HepG2 (cell line): ENCODE measurements around the gene CCL22. TPM values are rescaled to one million over a fixed set of nuclear protein-coding genes. Genes with fewer than 3 reads are reported as not detected.
A peak's percentile ranks its signal among the peaks of the same experiment; 100 is the strongest.

Source experiments
- BRCA1 ChIP-seq: sonication (generic); formaldehyde crosslinking; IDR thresholded peaks from 2 replicates; pipeline ENCODE4 v1.4.0; 2020; ENCODE audit warnings: missing genetic modification reagents
- FOXP1 ChIP-seq, 2 experiments: fragments of 450-650 bp in 1 of 2; IDR thresholded peaks; 2 replicates each; pipeline ENCODE4 v1.6.1; 2017 to 2018; ENCODE audit warnings: antibody characterized with exemption in 1 of 2
- GTF3A ChIP-seq: sonication (generic); formaldehyde crosslinking; conservative IDR thresholded peaks from 2 replicates; pipeline ENCODE4 v1.4.0; 2020; ENCODE audit warnings: mild to moderate bottlenecking, missing genetic modification reagents
- HDAC2 ChIP-seq: sonication (generic); formaldehyde crosslinking; IDR thresholded peaks from 2 replicates; pipeline ENCODE4 v1.4.0; 2020; ENCODE audit warnings: missing genetic modification reagents
- HDAC6 ChIP-seq: fragments of 200-600 bp; sonication (generic); IDR thresholded peaks from 2 replicates; pipeline ENCODE4 v1.7.0; 2017; ENCODE audit warnings: mild to moderate bottlenecking, antibody characterized with exemption, low read length, low read depth
- ISL2 ChIP-seq: sonication (generic); formaldehyde crosslinking; IDR thresholded peaks from 2 replicates; pipeline ENCODE4 v1.5.0; 2020; ENCODE audit warnings: missing genetic modification reagents
- MTA3 ChIP-seq: sonication (generic); formaldehyde crosslinking; IDR thresholded peaks from 2 replicates; pipeline ENCODE4 v1.4.0; 2020; ENCODE audit warnings: missing genetic modification reagents
- MXD4 ChIP-seq: IDR thresholded peaks from 2 replicates; pipeline ENCODE4 v1.6.1; 2016; ENCODE audit warnings: mild to moderate bottlenecking, missing biosample characterization, missing genetic modification reagents
- SNRNP70 ChIP-seq: fragments of 200-400 bp; formaldehyde crosslinking; IDR thresholded peaks from 2 replicates; pipeline ENCODE4 v1.6.1; 2017; ENCODE audit warnings: mild to moderate bottlenecking, low read depth, low read length, moderate library complexity
- TCF7L2 ChIP-seq: IDR thresholded peaks from 2 replicates; pipeline ENCODE4 v1.6.1; 2011; ENCODE audit warnings: mild to moderate bottlenecking, low read depth, low read length, moderate library complexity
- THAP8 ChIP-seq: sonication (generic); formaldehyde crosslinking; IDR thresholded peaks from 2 replicates; pipeline ENCODE4 v1.5.1; 2020; ENCODE audit warnings: missing genetic modification reagents, mild to moderate bottlenecking, borderline replicate concordance
- ZNF18 ChIP-seq: sonication (generic); formaldehyde crosslinking; IDR thresholded peaks from 2 replicates; pipeline ENCODE4 v1.8.0; 2022; ENCODE audit warnings: mild to moderate bottlenecking, missing genetic modification reagents; ENCODE audit not compliant: insufficient replicate concordance
- ZNF20 ChIP-seq: sonication (generic); formaldehyde crosslinking; IDR thresholded peaks from 2 replicates; pipeline ENCODE4 v1.4.0; 2020; ENCODE audit warnings: mild to moderate bottlenecking, moderate library complexity, missing genetic modification reagents
- ZNF235 ChIP-seq: sonication (generic); formaldehyde crosslinking; IDR thresholded peaks from 2 replicates; pipeline ENCODE4 v1.8.1; 2023; ENCODE audit warnings: mild to moderate bottlenecking, missing genetic modification reagents, borderline replicate concordance
- ZNF431 ChIP-seq: sonication (generic); formaldehyde crosslinking; IDR thresholded peaks from 2 replicates; pipeline ENCODE4 v1.9.0; 2022; ENCODE audit warnings: missing genetic modification reagents, low read depth, mild to moderate bottlenecking, borderline replicate concordance
- ZNF510 ChIP-seq: sonication (generic); formaldehyde crosslinking; IDR thresholded peaks from 2 replicates; pipeline ENCODE4 v1.4.0; 2020; ENCODE audit warnings: low read depth, mild to moderate bottlenecking, missing genetic modification reagents
- ZNF574 ChIP-seq: sonication (generic); formaldehyde crosslinking; IDR thresholded peaks from 2 replicates; pipeline ENCODE4 v1.4.0; 2020; ENCODE audit warnings: missing genetic modification reagents
- ZNF629 ChIP-seq: sonication (generic); formaldehyde crosslinking; conservative IDR thresholded peaks from 2 replicates; pipeline ENCODE4 v1.5.0; 2020; ENCODE audit warnings: missing genetic modification reagents
- ZNF839 ChIP-seq: sonication (generic); formaldehyde crosslinking; IDR thresholded peaks from 2 replicates; pipeline ENCODE4 v1.4.0; 2020; ENCODE audit warnings: missing genetic modification reagents, mild to moderate bottlenecking, borderline replicate concordance
- ZSCAN25 ChIP-seq: sonication (generic); formaldehyde crosslinking; IDR thresholded peaks from 2 replicates; pipeline ENCODE4 v1.8.0; 2022; ENCODE audit warnings: mild to moderate bottlenecking, missing genetic modification reagents
- ZSCAN9 ChIP-seq: IDR thresholded peaks from 2 replicates; pipeline ENCODE4 v1.6.1; 2016; ENCODE audit warnings: borderline replicate concordance
- polyA plus RNA-seq, 8 experiments: library from polyadenylated mRNA; depleted of rRNA in 3 of 8; stranded (reverse) in 7 of 8; unstranded in 1 of 8; fragments of >200 nt; fragmentation: Illumina TruSeq in 4 of 8; extraction: Trizol in 4 of 8; gene quantifications; 2 replicates each; pipeline versions ENCODE4 v1.2.1 to v1.2.3, GENCODE V29; 2011 to 2016; ENCODE audit warnings: low read depth in 4 of 8, missing spikeins in 1 of 8, mixed read lengths in 1 of 8; ENCODE audit not compliant: insufficient read depth in 1 of 8
- total RNA-seq, 5 experiments: library from RNA; depleted of rRNA; stranded (reverse); fragments of >200 nt; fragmentation: Illumina TruSeq; extraction: Trizol; gene quantifications; 2 replicates each; pipeline ENCODE4 v1.2.3, GENCODE V29; 2016; ENCODE audit warnings: low read depth in 1 of 5
- TF ChIP-seq, protein P1 (sequence below): IDR thresholded peaks from 2 replicates; pipeline ENCODE4 v1.6.1; 2016; ENCODE audit warnings: low read depth

The CCL22 gene
- total and polyA plus RNA-seq, 2 of the 13 experiments (the other 11 are each of a cell fraction or from before 2014, with no cell fraction given): not detected

DNA sequence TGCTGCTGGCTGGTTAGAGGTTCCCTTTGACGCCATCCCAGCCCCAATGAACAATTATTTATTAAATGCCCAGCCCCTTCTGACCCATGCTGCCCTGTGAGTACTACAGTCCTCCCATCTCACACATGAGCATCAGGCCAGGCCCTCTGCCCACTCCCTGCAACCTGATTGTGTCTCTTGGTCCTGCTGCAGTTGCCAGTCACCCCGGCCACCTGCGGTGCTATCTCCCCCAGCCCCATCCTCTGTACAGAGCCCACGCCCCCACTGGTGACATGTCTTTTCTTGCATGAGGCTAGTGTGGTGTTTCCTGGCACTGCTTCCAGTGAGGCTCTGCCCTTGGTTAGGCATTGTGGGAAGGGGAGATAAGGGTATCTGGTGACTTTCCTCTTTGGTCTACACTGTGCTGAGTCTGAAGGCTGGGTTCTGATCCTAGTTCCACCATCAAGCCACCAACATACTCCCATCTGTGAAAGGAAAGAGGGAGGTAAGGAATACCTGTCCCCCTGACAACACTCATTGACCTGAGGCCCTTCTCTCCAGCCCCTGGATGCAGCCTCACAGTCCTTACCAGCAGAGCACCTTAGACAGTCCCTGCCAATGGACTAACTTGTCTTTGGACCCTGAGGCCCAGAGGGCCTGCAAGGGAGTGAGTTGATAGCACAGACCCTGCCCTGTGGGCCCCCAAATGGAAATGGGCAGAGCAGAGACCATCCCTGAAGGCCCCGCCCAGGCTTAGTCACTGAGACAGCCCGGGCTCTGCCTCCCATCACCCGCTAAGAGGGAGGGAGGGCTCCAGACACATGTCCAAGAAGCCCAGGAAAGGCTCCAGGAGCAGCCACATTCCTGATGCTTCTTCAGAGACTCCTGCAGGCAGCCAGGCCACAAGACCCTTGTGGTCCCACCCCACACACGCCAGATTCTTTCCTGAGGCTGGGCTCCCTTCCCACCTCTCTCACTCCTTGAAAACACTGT is 25.0 kb downstream of the CCL22 start (continued):
- TF ChIP-seq, protein P1, sequence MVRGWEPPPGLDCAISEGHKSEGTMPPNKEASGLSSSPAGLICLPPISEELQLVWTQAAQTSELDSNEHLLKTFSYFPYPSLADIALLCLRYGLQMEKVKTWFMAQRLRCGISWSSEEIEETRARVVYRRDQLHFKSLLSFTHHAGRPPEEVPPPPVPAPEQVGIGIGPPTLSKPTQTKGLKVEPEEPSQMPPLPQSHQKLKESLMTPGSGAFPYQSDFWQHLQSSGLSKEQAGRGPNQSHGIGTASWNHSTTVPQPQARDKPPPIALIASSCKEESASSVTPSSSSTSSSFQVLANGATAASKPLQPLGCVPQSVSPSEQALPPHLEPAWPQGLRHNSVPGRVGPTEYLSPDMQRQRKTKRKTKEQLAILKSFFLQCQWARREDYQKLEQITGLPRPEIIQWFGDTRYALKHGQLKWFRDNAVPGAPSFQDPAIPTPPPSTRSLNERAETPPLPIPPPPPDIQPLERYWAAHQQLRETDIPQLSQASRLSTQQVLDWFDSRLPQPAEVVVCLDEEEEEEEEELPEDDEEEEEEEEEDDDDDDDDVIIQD (CRISPR knock-in tag): no peak
- no peak for TF ChIP-seq ZNF839 (CRISPR knock-in tag)
- TF ChIP-seq ZSCAN25 (CRISPR knock-in tag): no peak; the same call in 1 of the 2 replicates
- peak; percentile 68; the same call in 1 of the 2 replicates for TF ChIP-seq ZNF431
- TF ChIP-seq BRCA1 (CRISPR knock-in tag): peak; percentile 73; the same call in 1 of the 2 replicates
- no peak for TF ChIP-seq FOXP1 (IDR thresholded peaks at IDR 0.05)
- no peak for TF ChIP-seq FOXP1 (CRISPR knock-in tag; IDR thresholded peaks at IDR 0.05)
- no peak for TF ChIP-seq MTA3 (CRISPR knock-in tag)
- TF ChIP-seq ISL2 (CRISPR knock-in tag): no peak
- TF ChIP-seq ZNF574 (CRISPR knock-in tag): no peak; the same call in 1 of the 2 replicates
- peak; percentile 38; the same call in 1 of the 2 replicates for TF ChIP-seq ZSCAN9
- no peak for TF ChIP-seq ZNF235 (CRISPR knock-in tag)
- TF ChIP-seq ZNF629: no peak
- no peak for TF ChIP-seq HDAC6
- TF ChIP-seq TCF7L2: no peak
- TF ChIP-seq THAP8 (CRISPR knock-in tag): no peak
- no peak for TF ChIP-seq ZNF510 (CRISPR knock-in tag)
- TF ChIP-seq MXD4 (CRISPR knock-in tag): no peak
- TF ChIP-seq GTF3A (CRISPR knock-in tag): peak; percentile 94
- no peak for TF ChIP-seq SNRNP70
- no peak for TF ChIP-seq ZNF18
- no peak for TF ChIP-seq ZNF20 (CRISPR knock-in tag)
- TF ChIP-seq HDAC2 (CRISPR knock-in tag): no peak
